Measurements from ENCODE around the gene LHFPL6. TPM values are rescaled to one million over a fixed set of nuclear protein-coding genes. Genes with fewer than 3 reads are reported as not detected.

The LHFPL6 gene
- total and polyA plus RNA-seq, 2 experiments from 2014 or later, result 7.8 to 9.5 TPM

GRCh38 chr13:39484506-39485313, 118.3 kb downstream of the LHFPL6 start:
- Histone ChIP-seq H3K4me2 (peak overlapping the region; percentile 67), H3K4me3 (no peak overlapping the region), H3K79me2 (replicated peaks; ENCODE audit: insufficient read depth) (no peaks in the 10 kb centered on the region), H2AFZ (no peak overlapping the region), H3K4me1 (ENCODE audit: insufficient read depth) (peaks cover 56% of the 10 kb centered on the region), H3K27me3 (ENCODE audit: insufficient read depth) (no peaks in the 10 kb centered on the region), H3K27ac (ENCODE audit: low read depth) (peak overlapping the region; percentile 72), H4K20me1 (replicated peaks; ENCODE audit: insufficient read depth) (no peaks in the 10 kb centered on the region), H3K36me3 (ENCODE audit: insufficient read depth) (no peaks in the 10 kb centered on the region), H3K9me2 (ENCODE audit: insufficient read depth) (0 out of 2 replicates have a peak, but pooled peaks cover 11% of the 10 kb centered on the region), H3F3A (replicated peaks; ENCODE audit: low read depth) (0 out of 2 replicates have a peak, but pooled peaks cover 3% of the 10 kb centered on the region)
- peaks cover 51% of the 10 kb centered on the region for H3K4me1 Mint-ChIP-seq
- H3K9me3 Mint-ChIP-seq, result no peaks in the 10 kb centered on the region
- no peaks in the 10 kb centered on the region for H3K36me3 Mint-ChIP-seq (ENCODE audit: low read depth)
- no peak for DNase-seq (ENCODE audit: low spot score)
- H3K27ac Mint-ChIP-seq, result no peak overlapping the region
- ATAC-seq, result no peak
- TF ChIP-seq ZNF331 (CRISPR knock-in tag; IDR thresholded peaks at IDR 0.05; ENCODE audit: low read depth), result no peak
- no peak for TF ChIP-seq EZH2 (IDR thresholded peaks at IDR 0.05; ENCODE audit: low read depth, unreplicated experiment)
- no peak for TF ChIP-seq CREB1 (CRISPR knock-in tag; IDR thresholded peaks at IDR 0.05; ENCODE audit: low read depth)
- no peak for TF ChIP-seq POLR2AphosphoS5 (IDR thresholded peaks at IDR 0.05; ENCODE audit: low read depth)
- no peak for TF ChIP-seq ZNF114 (CRISPR knock-in tag; IDR thresholded peaks at IDR 0.05)
- no peak for TF ChIP-seq NANOG (IDR thresholded peaks at IDR 0.05; ENCODE audit: borderline replicate concordance)
- H3K4me3 Mint-ChIP-seq, result no peak overlapping the region
- H3K27me3 Mint-ChIP-seq (ENCODE audit: insufficient read depth, low read depth, poor library complexity), result peaks cover under 1% of the 10 kb centered on the region

- Histone ChIP-seq H4K20me1 (replicated peaks; ENCODE audit: insufficient read depth) (no peaks in the 10 kb centered on the region), H3K4me2 (peak overlapping the region; percentile 67), H3K79me2 (replicated peaks; ENCODE audit: insufficient read depth) (no peaks in the 10 kb centered on the region), H3K4me3 (0 out of 2 replicates have a peak overlapping the region, but pooled peaks have one; percentile 12), H3K9me2 (ENCODE audit: insufficient read depth) (0 out of 2 replicates have a peak, but pooled peaks cover 11% of the 10 kb centered on the region), H3K27me3 (ENCODE audit: insufficient read depth) (no peaks in the 10 kb centered on the region), H3K4me1 (ENCODE audit: insufficient read depth) (peaks cover 56% of the 10 kb centered on the region), H2AFZ (no peak overlapping the region), H3K27ac (ENCODE audit: low read depth) (peak overlapping the region; percentile 72), H3F3A (replicated peaks; ENCODE audit: low read depth) (0 out of 2 replicates have a peak, but pooled peaks cover 3% of the 10 kb centered on the region), H3K36me3 (ENCODE audit: insufficient read depth) (no peaks in the 10 kb centered on the region)
- Mint-ChIP-seq H3K27ac (peak overlapping the region; percentile 39), H3K4me3 (no peak overlapping the region), H3K4me1 (peaks cover 42% of the 10 kb centered on the region), H3K36me3 (ENCODE audit: low read depth) (no peaks in the 10 kb centered on the region), H3K27me3 (ENCODE audit: insufficient read depth, low read depth, poor library complexity) (no peaks in the 10 kb centered on the region), H3K9me3 (no peaks in the 10 kb centered on the region)
- no peak for DNase-seq (ENCODE audit: low spot score)
- ATAC-seq, result no peak
- TF ChIP-seq ETS1 (IDR thresholded peaks at IDR 0.05) (no peak), STAT1 (IDR thresholded peaks at IDR 0.05; ENCODE audit: unreplicated experiment) (no peak), POLR2AphosphoS5 (IDR thresholded peaks at IDR 0.05; ENCODE audit: low read depth) (no peak), REST (IDR thresholded peaks at IDR 0.05; ENCODE audit: unreplicated experiment) (no peak), ZNF462 (CRISPR knock-in tag; IDR thresholded peaks at IDR 0.05) (no peak), EZH2 (IDR thresholded peaks at IDR 0.05; ENCODE audit: low read depth, unreplicated experiment) (no peak), ZNF331 (CRISPR knock-in tag; IDR thresholded peaks at IDR 0.05; ENCODE audit: low read depth) (no peak)
These were observed 119.7 kb downstream of the LHFPL6 start for GRCh38 chr13:39483326-39483725.

Measured in GM23338 (cell line).